H9 (cell line): ENCODE results near the gene HDHD3. TPM values are rescaled to one million over a fixed set of nuclear protein-coding genes. Genes with fewer than 3 reads are reported as not detected.
"Not testable (repeated sequence)": the region's sequence is repeated elsewhere in the genome, so short reads cannot be mapped to it uniquely, and the experiment has no call there.

ENCODE experiments used
- DNase-seq: peaks from one replicate; pipeline ENCODE4 v3.0.0-alpha.2; 2017
- H2AFZ ChIP-seq: one replicate; pipeline ENCODE4 v1.6.1; 2013; ENCODE audit warnings: mild to moderate bottlenecking, low read length, control low read depth, moderate library complexity
- H2AK5ac ChIP-seq: 2 replicates; pipeline ENCODE4 v1.6.1; 2013; ENCODE audit warnings: low read length, control low read depth, mixed read lengths; ENCODE audit not compliant: insufficient read length
- H2BK120ac ChIP-seq: one replicate; pipeline ENCODE4 v1.6.1; 2013; ENCODE audit warnings: low read depth, mild to moderate bottlenecking, low read length, control low read depth, inconsistent platforms; ENCODE audit not compliant: poor library complexity, severe bottlenecking
- H2BK12ac ChIP-seq: 2 replicates; pipeline ENCODE4 v1.6.1; 2013; ENCODE audit warnings: low read length, control low read depth, mixed read lengths, low read depth; ENCODE audit not compliant: insufficient read length
- H2BK15ac ChIP-seq: 2 replicates; pipeline ENCODE4 v1.6.1; 2013; ENCODE audit warnings: low read depth, low read length, control low read depth
- H2BK20ac ChIP-seq: one replicate; pipeline ENCODE4 v1.6.1; 2013; ENCODE audit warnings: low read depth, mild to moderate bottlenecking, low read length, control low read depth, inconsistent platforms; ENCODE audit not compliant: poor library complexity, severe bottlenecking
- H2BK5ac ChIP-seq: 2 replicates; pipeline ENCODE4 v1.6.1; 2013; ENCODE audit warnings: low read length, control low read depth, mixed read lengths; ENCODE audit not compliant: insufficient read length
- H3K14ac ChIP-seq: 2 replicates; pipeline ENCODE4 v1.6.1; 2013; ENCODE audit warnings: low read length, control low read depth; ENCODE audit not compliant: insufficient read depth
- H3K18ac ChIP-seq: 2 replicates; pipeline ENCODE4 v1.6.1; 2013; ENCODE audit warnings: low read depth, mild to moderate bottlenecking, mixed read lengths, low read length, control low read depth; ENCODE audit not compliant: insufficient read length
- H3K23ac ChIP-seq: 2 replicates; pipeline ENCODE4 v1.6.1; 2013; ENCODE audit warnings: low read length, control low read depth, mixed read lengths, low read depth; ENCODE audit not compliant: insufficient read length
- H3K23me2 ChIP-seq: 2 replicates; pipeline ENCODE4 v1.6.1; 2013; ENCODE audit warnings: low read depth, mild to moderate bottlenecking, mixed read lengths, low read length, control low read depth; ENCODE audit not compliant: insufficient read length, poor library complexity, severe bottlenecking
- H3K27ac ChIP-seq: 2 replicates; pipeline ENCODE4 v1.5.1; 2013; ENCODE audit warnings: low read length, control low read depth, mixed read lengths, low read depth; ENCODE audit not compliant: insufficient read length
- H3K27me3 ChIP-seq: 2 replicates; pipeline ENCODE4 v1.6.1; 2013; ENCODE audit warnings: low read length, control low read depth, inconsistent platforms; ENCODE audit not compliant: insufficient read depth
- H3K4ac ChIP-seq: 2 replicates; pipeline ENCODE4 v1.6.1; 2013; ENCODE audit warnings: low read depth, mild to moderate bottlenecking, control low read depth, inconsistent platforms, low read length, moderate library complexity
- H3K4me1 ChIP-seq: 2 replicates; pipeline ENCODE4 v1.6.1; 2013; ENCODE audit warnings: low read length, control low read depth, inconsistent platforms; ENCODE audit not compliant: insufficient read depth
- H3K4me2 ChIP-seq: 2 replicates; pipeline ENCODE4 v1.6.1; 2013; ENCODE audit warnings: low read length, control low read depth, mixed read lengths; ENCODE audit not compliant: insufficient read length, insufficient read depth
- H3K56ac ChIP-seq: 2 replicates; pipeline ENCODE4 v1.6.1; 2013; ENCODE audit warnings: low read depth, mild to moderate bottlenecking, mixed read lengths, low read length, control low read depth; ENCODE audit not compliant: insufficient read length
- H3K79me1 ChIP-seq: 2 replicates; pipeline ENCODE4 v1.6.1; 2013; ENCODE audit warnings: low read depth, mild to moderate bottlenecking, moderate library complexity, low read length, control low read depth, inconsistent platforms; ENCODE audit not compliant: insufficient read depth, poor library complexity, severe bottlenecking
- H3K79me2 ChIP-seq: 2 replicates; pipeline ENCODE4 v1.6.1; 2013; ENCODE audit warnings: low read length, control low read depth, inconsistent platforms; ENCODE audit not compliant: insufficient read depth
- H3K9ac ChIP-seq: 2 replicates; pipeline ENCODE4 v1.6.1; 2013; ENCODE audit warnings: low read length, control low read depth, mixed read lengths; ENCODE audit not compliant: insufficient read length; ENCODE audit errors: extremely low read depth
- H3K9me3 ChIP-seq: one replicate; pipeline ENCODE4 v1.6.1; 2013; ENCODE audit warnings: low read depth, low read length, inconsistent platforms; ENCODE audit not compliant: control insufficient read depth
- H3T11ph ChIP-seq: one replicate; pipeline ENCODE4 v1.6.1; 2013; ENCODE audit warnings: mild to moderate bottlenecking, low read length, control low read depth, inconsistent platforms
- H4K20me1 ChIP-seq: one replicate; pipeline ENCODE4 v1.6.1; 2013; ENCODE audit not compliant: control insufficient read depth, insufficient read length, insufficient read depth
- H4K5ac ChIP-seq: 2 replicates; pipeline ENCODE4 v1.6.1; 2013; ENCODE audit warnings: low read depth, mild to moderate bottlenecking, mixed read lengths, low read length, control low read depth; ENCODE audit not compliant: insufficient read length
- H4K8ac ChIP-seq: replicated peaks from 2 replicates; pipeline ENCODE4 v1.6.1; 2013; ENCODE audit warnings: low read length, control low read depth, mixed read lengths, low read depth; ENCODE audit not compliant: insufficient read length
- H4K91ac ChIP-seq: 2 replicates; pipeline ENCODE4 v1.6.1; 2013; ENCODE audit warnings: low read depth, mild to moderate bottlenecking, moderate library complexity, mixed read lengths, low read length, control low read depth; ENCODE audit not compliant: insufficient read length
- H3K27ac Mint-ChIP-seq, 3 experiments: 2 replicates in 2 of 3; 3 replicates in 1 of 3; pipeline ENCODE4 v1.8.0; 2020 to 2021; ENCODE audit warnings: mixed read lengths in 3 of 3, mild to moderate bottlenecking in 1 of 3, moderate library complexity in 1 of 3
- H3K27me3 Mint-ChIP-seq: 2 replicates; pipeline ENCODE4 v1.8.0; 2021; ENCODE audit warnings: low read depth, mild to moderate bottlenecking, moderate library complexity, mixed read lengths
- H3K36me3 Mint-ChIP-seq, 3 experiments: 2 replicates in 2 of 3; 3 replicates in 1 of 3; pipeline ENCODE4 v1.8.0; 2020 to 2021; ENCODE audit warnings: low read depth in 3 of 3, mixed read lengths in 3 of 3; ENCODE audit not compliant: insufficient read depth in 1 of 3
- H3K4me1 Mint-ChIP-seq, 2 experiments: 2 replicates each; pipeline ENCODE4 v1.8.0; 2020; ENCODE audit warnings: mixed read lengths in 2 of 2
- H3K4me3 Mint-ChIP-seq, 2 experiments: 2 replicates in 1 of 2; 3 replicates in 1 of 2; pipeline ENCODE4 v1.8.0; 2020 to 2021; ENCODE audit warnings: mild to moderate bottlenecking in 2 of 2, mixed read lengths in 2 of 2, moderate library complexity in 1 of 2
- H3K9me3 Mint-ChIP-seq, 2 experiments: 2 replicates in 1 of 2; 3 replicates in 1 of 2; pipeline ENCODE4 v1.8.0; 2020; ENCODE audit warnings: mild to moderate bottlenecking in 2 of 2, mixed read lengths in 2 of 2, moderate library complexity in 1 of 2
- WGBS: extraction: QIAGEN DNeasy Blood & Tissue Kit; methylation state at CpG from one replicate; pipeline ENCODE4 v1.1.7; 2013; ENCODE audit warnings: missing lambda C conversion rate, low lambda C conversion rate, mixed read lengths; ENCODE audit not compliant: insufficient read length; ENCODE audit errors: extremely low coverage; 5-methylcytosine and 5-hydroxymethylcytosine counted together
- total RNA-seq: library from RNA; stranded (reverse); gene quantifications from 2 replicates; pipeline ENCODE4 v1.2.1, GENCODE V29; 2021

The HDHD3 gene
- total RNA-seq, 1 experiment from 2014 or later, result 10.9 TPM

GRCh38 chr9:113379094-113379828 is 2.5 kb upstream of the HDHD3 start:
- not testable (repeated sequence) for H3T11ph ChIP-seq, H3K23ac ChIP-seq, H2BK5ac ChIP-seq, H3K56ac ChIP-seq, H3K27me3 Mint-ChIP-seq, H2BK15ac ChIP-seq, H3K9ac ChIP-seq, H3K14ac ChIP-seq, H4K91ac ChIP-seq, H3K27ac ChIP-seq, H3K4ac ChIP-seq, H2BK20ac ChIP-seq, H2AK5ac ChIP-seq, H3K4me1 ChIP-seq, H3K18ac ChIP-seq, H4K5ac ChIP-seq, H3K4me3 Mint-ChIP-seq, H4K20me1 ChIP-seq, H3K9me3 Mint-ChIP-seq, H2BK12ac ChIP-seq, H3K4me2 ChIP-seq, H2AFZ ChIP-seq, H4K8ac ChIP-seq, H3K23me2 ChIP-seq, H3K79me1 ChIP-seq, DNase-seq, H3K27ac Mint-ChIP-seq, H3K79me2 ChIP-seq, H3K9me3 ChIP-seq, H3K27me3 ChIP-seq, H2BK120ac ChIP-seq
- Mint-ChIP-seq H3K4me1 (peaks cover 3 to 18% of the 10 kb centered on the region in 2 experiments), H3K36me3 (peaks cover 0 to 13% (median 10%) of the 10 kb centered on the region in 3 experiments; a peak in 4 of 7 replicates)
- WGBS, result no CpG with 5 or more reads among the region's 24 CpGs
